GM06990 (cell line): Measurements from ENCODE around the gene UBAP1.

ENCODE experiments used
- DNase-seq: peaks from one replicate; pipeline ENCODE4 v3.0.0-alpha.2; 2011; ENCODE audit not compliant: insufficient read length; ENCODE audit errors: extremely low read depth
- H3K27me3 ChIP-seq: replicated peaks from 2 replicates; pipeline ENCODE4 v1.6.0; 2011; ENCODE audit warnings: low read length; ENCODE audit not compliant: control insufficient read depth, insufficient read depth
- H3K36me3 ChIP-seq: 2 replicates; pipeline ENCODE4 v1.5.1; 2011; ENCODE audit warnings: low read length; ENCODE audit not compliant: control insufficient read depth, insufficient read depth
- H3K4me3 ChIP-seq: replicated peaks from 2 replicates; pipeline ENCODE4 v1.5.1; 2011; ENCODE audit warnings: low read depth, mild to moderate bottlenecking, control low read depth, low read length
- TF ChIP-seq, protein P1 (sequence below): IDR thresholded peaks from 2 replicates; pipeline ENCODE4 v1.5.1; 2011; ENCODE audit warnings: low read length, control low read depth, mild to moderate bottlenecking, inconsistent platforms; ENCODE audit not compliant: insufficient read depth, poor library complexity, severe bottlenecking

UBAP1 gene

GRCh38 chr9:34157898-34158297, 20.9 kb upstream of the UBAP1 start:
- H3K27me3 ChIP-seq = no peaks in the 10 kb centered on the region
- TF ChIP-seq, protein P1, sequence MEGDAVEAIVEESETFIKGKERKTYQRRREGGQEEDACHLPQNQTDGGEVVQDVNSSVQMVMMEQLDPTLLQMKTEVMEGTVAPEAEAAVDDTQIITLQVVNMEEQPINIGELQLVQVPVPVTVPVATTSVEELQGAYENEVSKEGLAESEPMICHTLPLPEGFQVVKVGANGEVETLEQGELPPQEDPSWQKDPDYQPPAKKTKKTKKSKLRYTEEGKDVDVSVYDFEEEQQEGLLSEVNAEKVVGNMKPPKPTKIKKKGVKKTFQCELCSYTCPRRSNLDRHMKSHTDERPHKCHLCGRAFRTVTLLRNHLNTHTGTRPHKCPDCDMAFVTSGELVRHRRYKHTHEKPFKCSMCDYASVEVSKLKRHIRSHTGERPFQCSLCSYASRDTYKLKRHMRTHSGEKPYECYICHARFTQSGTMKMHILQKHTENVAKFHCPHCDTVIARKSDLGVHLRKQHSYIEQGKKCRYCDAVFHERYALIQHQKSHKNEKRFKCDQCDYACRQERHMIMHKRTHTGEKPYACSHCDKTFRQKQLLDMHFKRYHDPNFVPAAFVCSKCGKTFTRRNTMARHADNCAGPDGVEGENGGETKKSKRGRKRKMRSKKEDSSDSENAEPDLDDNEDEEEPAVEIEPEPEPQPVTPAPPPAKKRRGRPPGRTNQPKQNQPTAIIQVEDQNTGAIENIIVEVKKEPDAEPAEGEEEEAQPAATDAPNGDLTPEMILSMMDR = no peak
- DNase-seq = no peak
- no peaks in the 10 kb centered on the region for H3K36me3 ChIP-seq
- no peak overlapping the region for H3K4me3 ChIP-seq

- no peak for DNase-seq
- H3K36me3 ChIP-seq = no peaks in the 10 kb centered on the region
- H3K4me3 ChIP-seq = no peak overlapping the region
- TF ChIP-seq, protein P1 = no peak
- H3K27me3 ChIP-seq = no peaks in the 10 kb centered on the region
Observed at GRCh38 chr9:34158362-34158869, 20.4 kb upstream of the UBAP1 start.

GRCh38 chr9:34163434-34163833, 15.4 kb upstream of the UBAP1 start:
- no peak for DNase-seq
- Histone ChIP-seq H3K4me3 (no peak overlapping the region), H3K27me3 (no peaks in the 10 kb centered on the region), H3K36me3 (no peaks in the 10 kb centered on the region)
- TF ChIP-seq, protein P1 = no peak

GRCh38 chr9:34169125-34169524, 9.7 kb upstream of the UBAP1 start:
- TF ChIP-seq, protein P1 = no peak
- Histone ChIP-seq H3K27me3 (no peaks in the 10 kb centered on the region), H3K36me3 (no peaks in the 10 kb centered on the region), H3K4me3 (no peak overlapping the region)
- DNase-seq = no peak

- TF ChIP-seq, protein P1 = no peak
- H3K36me3 ChIP-seq = no peaks in the 10 kb centered on the region
- DNase-seq = no peak
- H3K4me3 ChIP-seq = no peak overlapping the region
- no peaks in the 10 kb centered on the region for H3K27me3 ChIP-seq
Observed at GRCh38 chr9:34170237-34170991, 8.4 kb upstream of the UBAP1 start.
